LHCN-M2 (cell line): ENCODE measurements around the gene ZNF783. TPM values are rescaled to one million over a fixed set of nuclear protein-coding genes. Genes with fewer than 3 reads are reported as not detected.
A peak's percentile ranks its signal among the peaks of the same experiment; 100 is the strongest.

Source experiments
- DNase-seq: peaks from one replicate; pipeline ENCODE4 v3.0.0-alpha.2; 2012; ENCODE audit warnings: low read depth
- total RNA-seq: library from RNA; depleted of rRNA; stranded (reverse); fragments of >200 nt; gene quantifications from 2 replicates; pipeline ENCODE4 v1.2.3, GENCODE V29; 2014

ZNF783 gene
- total RNA-seq, 1 experiment from 2014 or later, result 17.6 TPM

DNA sequence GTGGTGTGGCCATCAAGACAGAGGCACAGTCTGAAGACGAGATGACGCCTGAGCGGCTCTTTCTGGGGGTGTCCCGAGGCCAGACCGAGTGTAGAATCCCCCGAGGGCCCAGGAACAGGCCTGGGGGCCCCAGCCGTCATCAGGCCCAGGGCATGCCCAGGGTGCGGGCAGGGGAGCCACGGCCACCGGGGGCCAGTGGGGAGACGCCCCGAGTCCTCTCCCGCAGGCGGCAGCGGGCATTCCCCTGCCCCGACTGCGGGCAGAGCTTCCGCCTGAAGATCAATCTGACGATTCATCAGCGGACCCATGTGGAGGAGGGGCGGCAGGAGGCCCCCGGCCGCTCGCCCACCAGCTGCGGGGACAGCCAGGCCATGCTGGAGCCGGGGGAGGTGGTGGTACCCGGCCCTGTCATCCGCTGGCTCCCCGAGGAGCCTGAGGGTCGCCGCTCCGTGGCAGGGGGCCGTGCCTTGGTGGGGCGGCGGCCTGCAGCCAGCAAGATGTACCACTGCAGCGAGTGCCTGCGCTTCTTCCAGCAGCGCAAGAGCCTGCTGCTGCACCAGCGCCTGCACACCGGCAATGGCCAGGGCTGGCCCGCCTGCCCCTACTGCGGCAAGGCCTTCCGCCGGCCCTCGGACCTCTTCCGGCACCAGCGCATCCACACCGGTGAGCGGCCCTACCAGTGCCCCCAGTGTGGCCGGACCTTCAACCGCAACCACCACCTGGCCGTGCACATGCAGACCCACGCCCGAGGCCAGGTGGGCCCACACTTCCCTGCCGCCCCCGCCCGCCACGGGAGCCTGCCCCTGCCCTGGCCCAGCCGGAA lies 19.7 kb downstream of the ZNF783 start:
- no peak for DNase-seq

- DNase-seq, result no peak
Measured at GRCh38 chr7:149282331-149282655, 20.3 kb downstream of the ZNF783 start.

DNA sequence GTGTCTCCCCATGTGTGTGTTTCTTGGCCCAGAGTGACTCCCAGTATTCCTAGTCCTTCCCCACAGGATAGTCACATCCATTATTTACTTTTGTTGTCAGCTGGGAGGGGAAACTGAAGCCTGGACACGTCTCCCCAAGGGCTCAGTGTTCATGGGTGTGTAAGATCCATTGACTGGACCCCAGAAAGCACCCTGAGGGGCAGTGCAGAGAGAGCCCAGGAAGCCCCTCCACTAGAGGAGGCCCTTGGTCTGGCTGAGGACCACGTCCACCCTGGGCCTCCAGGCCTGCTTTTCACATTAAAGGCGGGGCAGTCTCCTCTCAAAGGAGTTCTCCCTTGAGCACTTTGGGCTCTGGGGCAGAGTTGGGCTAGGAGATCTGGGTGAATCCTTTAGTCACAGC lies 21.3 kb downstream of the ZNF783 start:
- no peak for DNase-seq

- no peak for DNase-seq
Measured at GRCh38 chr7:149284343-149284742, 22.3 kb downstream of the ZNF783 start.

DNA sequence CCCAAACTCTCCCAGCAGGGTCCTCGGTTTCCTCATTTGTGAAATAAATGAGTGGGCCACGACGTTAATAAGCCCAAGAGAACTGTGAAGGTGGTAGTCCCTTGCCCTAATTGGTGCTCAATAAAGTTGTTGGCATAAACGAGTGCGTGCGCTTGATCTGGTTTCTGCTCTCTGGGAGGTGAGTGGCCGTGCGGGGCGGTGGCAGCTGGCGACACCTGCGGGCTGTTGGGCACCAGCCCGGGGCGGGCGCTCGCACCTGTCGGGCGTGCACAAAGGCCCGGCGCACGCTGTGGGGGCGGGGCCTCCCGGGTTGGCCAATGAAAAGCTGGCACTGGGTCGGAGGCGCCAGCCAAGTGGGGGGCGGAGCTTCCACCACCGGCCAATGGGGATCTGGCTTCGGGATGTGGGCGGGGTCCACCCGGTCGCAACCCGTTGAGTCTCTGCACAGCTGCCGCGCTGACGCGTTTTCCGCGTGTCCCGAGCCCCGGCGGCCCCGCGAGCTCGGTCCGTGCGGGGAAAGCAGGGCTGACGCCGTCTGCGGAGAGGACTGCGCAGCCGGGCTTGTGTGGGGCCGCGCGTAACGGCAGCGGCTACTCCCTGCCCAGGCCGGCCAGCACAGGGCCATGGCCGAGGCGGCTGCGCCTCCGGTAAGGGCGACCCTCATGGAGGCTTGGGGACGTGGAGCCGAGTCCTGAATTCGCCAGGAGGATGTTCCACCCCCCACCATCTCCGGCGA lies 23.0 kb downstream of the ZNF783 start:
- DNase-seq, result peak; percentile 86

GRCh38 chr7:149285603-149286002 lies 23.6 kb downstream of the ZNF783 start:
- DNase-seq, result peak; percentile 27

GRCh38 chr7:149286811-149287400 lies 24.9 kb downstream of the ZNF783 start:
- no peak for DNase-seq

DNA sequence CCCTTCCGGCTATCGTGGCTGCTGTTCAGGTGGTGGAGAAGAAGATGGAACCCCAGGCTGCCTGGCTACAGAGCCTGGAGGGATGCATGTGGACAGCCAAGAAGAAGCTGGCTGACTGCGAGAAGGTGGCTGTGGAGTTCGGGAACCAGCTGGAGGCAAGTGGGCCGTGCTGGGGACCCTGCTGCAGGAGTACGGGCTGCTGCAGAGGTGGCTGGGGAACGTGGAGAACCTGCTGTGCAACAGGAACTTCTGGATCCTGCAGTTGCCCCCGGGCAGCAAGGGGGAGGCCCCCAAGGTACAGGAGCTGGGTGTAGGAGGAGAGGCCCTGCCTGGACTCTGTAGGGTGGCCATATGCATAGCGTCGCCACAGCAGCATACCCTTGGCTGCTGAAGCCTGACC lies 25.6 kb downstream of the ZNF783 start:
- no peak for DNase-seq

- DNase-seq, result no peak
Measured at GRCh38 chr7:149289262-149289661, 27.3 kb downstream of the ZNF783 start.

GRCh38 chr7:149289856-149290255 lies 27.9 kb downstream of the ZNF783 start:
- DNase-seq, result no peak

DNA sequence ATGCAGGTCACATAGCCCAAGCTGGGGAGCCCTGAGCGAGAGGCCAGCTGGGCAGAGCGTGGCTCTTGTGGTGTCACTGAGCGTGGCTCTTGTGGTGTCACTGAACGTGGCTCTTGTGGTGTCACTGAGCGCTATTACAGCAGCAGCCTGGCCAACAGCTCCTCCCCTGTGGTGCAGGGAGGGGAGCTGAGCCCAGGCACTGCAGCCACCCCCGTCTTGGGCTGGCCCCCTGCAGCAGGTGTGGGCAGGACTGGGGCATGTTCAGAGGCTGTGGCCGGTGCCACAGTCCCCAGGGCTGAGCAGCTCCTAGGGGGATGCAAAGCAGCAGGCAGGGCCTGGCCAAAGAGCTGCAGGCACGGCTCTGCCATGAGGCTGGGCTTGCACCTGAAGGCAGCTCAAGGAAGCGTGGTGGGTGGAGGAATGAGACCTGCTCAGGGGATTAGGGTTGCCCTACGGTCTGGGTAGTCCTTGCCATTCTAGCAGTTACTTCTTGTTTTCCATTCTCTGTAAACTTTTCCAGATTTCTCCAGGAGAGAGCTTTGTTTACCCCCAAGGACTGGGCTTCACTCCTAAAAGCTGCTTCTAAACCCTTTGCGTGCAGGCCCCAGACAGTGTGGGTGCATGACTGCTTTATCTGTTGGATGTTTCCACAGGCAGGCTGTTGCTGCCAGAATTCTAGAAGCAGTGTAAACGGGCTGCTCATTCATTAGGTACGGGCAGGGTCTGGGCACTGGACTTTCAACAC lies 29.2 kb downstream of the ZNF783 start:
- no peak for DNase-seq

DNA sequence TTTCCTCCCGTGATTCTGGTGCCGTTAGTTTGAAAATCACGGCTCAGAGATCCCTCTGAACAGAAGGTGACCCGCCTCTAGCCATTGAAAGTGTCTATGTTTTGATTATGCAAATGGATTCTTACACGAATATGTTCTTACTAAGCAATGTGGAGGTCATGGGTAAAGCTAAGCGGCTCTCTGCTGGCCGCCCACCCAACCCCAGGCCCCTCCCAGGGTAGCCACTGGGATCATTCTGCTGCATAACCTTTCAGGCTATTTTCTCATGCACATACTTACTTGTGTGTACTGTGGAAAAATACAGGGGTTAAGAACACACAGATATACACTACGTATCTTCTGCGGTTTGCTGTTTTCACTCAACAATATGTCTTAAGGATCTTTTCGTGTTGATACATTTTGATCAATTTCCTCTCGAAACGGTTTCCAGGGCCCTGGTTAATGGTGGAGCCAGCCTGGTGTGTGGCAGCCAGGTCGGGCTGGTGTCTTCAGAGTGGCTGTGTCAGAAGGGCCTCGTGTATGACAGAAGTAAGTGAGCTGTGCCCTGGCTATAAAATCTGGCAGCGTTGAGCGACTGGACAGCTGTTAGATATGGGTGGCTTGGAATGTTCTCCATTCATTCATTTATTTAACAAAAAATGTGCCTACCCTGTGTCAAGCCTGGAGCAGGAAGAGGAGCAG lies 29.9 kb downstream of the ZNF783 start:
- peak; percentile 30 for DNase-seq

DNA sequence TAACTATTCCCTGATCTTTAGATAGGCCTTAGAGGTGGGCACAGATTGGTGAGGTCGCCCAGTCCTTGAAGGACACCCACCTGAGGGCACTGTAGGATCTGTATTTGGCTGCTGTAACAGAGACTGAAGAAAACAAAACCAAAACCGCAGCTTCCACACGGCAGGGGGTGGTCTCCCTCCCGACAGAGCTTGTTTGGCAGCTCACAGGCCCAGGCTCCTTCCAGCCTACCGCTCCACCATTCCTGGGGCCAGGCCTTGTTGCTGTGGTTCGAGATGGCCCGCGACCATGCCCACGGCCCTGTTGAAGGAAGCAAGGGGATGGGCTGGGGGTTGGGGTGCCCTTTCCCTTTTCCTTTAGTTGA lies 30.4 kb downstream of the ZNF783 start:
- DNase-seq, result peak; percentile 12

GRCh38 chr7:149293338-149293737 lies 31.3 kb downstream of the ZNF783 start:
- DNase-seq, result no peak

DNA sequence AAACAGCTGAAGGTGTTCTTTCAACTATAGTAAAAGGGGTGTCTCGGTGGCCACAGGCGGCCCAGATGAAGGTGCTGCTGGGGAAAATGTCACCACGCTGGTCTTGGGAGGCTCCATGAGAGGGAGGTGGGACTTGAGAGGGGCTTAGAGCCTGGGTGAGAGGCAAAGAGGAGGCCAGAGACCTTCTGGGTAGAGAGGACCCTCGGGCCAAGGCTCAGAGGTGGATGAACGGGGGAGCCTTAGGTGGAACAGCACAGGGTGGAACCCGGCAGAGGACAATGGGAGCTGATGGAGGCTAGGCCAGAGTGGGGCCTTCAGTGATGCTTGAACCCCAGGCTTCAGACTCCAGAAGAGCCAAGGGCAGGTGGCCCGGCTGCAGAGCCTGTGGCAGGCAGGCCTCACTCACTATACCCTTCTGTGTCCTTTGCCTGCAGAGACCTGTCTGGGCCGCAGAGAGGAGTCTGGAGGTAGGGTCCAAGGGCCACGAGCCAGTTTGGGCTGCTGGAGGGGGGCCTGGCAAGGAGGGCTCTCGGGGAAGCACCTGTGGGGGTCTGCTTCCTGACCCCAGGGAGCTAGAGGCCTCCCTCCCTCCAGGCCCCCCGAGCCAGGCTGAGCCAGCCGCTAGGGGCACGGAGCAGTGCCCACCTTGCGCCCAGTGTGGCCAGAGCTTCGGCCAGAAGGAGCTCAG lies 32.1 kb downstream of the ZNF783 start:
- no peak for DNase-seq

DNA sequence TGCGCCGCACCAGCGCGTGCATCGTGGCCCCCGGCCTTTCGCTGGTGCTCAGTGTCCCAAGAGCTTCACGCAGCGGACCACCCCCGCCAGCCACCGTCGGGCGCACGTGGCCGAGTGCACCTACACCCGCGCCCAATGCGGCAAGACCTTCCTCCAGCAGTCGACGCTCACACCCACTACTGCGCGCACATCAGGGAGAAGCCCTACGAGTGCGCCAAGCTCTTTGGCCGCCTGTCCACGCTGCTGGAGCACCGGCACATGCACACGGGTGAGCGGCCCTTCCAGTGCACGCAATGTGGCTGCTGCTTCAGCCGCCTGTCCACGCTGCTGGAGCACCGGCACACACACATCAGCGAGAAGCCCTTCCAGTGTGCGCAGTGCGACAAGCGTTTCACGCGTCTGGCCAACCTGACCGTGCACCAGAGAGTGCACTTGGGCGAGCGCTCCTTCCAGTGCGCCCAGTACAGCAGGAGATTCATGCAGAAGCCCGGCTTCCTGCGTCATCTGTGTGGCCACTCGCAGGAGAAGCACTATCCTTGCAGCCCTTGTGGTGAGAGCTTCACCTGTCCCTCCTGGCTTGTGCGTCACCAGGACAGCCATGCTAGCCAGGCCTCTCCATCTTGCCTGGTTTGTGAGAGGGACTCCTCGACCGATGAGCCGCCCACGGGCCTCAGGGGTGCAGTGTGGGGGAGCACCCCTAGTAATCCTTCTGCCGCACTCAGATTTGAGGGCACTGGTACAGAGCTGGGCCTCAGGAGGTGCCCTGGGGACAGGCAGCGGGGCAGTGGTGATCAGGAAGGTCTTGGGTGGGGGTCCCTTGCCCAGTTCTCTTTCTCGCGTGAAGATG lies 32.9 kb downstream of the ZNF783 start:
- no peak for DNase-seq

DNA sequence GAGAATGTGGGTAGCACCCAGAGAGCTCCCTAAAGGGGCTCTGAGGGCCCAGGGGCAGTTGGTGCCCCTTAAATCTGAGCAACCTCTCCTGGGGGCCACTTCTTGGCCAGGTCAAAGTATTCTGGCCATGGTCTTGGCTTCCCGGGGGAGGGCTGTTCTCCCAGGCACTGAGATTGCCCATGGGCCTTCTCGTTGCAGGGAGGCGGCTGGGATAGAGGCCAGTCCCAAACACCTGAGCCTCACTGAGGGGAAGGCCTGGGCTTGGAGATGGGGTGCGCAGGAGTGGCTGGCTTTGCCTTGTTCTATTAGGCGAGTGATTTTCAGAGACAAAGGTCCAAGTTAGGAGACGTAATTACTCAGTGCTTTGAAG lies 33.5 kb downstream of the ZNF783 start:
- DNase-seq, result no peak

DNA sequence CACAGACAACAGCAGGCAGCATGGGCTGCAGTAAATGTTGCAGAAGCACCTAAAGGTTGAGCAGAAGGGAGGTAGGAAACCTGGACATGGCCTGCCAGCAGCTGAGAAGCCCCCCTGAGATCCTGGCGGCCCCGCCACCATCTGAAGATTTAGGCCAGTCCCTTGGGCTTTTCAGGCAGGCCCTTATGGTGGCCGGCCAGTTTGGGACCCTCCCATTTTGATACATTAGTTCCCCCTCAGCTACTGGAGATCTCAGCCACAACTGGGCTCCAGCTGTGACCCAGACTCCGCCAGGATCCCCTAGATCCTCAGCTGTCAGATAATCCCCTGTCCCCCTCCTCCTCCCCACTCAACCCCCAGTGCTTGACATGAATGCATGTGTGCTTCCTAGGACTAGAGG lies 34.4 kb downstream of the ZNF783 start:
- no peak for DNase-seq

GRCh38 chr7:149297034-149297755 lies 35.2 kb downstream of the ZNF783 start:
- no peak for DNase-seq
